ENCODE data around the gene NSD1. TPM values are rescaled to one million over a fixed set of nuclear protein-coding genes. Genes with fewer than 3 reads are reported as not detected.

NSD1 gene
- total and polyA plus RNA-seq, 10 of the 15 experiments (the other 5 are each of a cell fraction or from before 2014, with no cell fraction given) = 7.0 to 57.9 (median 30.4) TPM

DNA sequence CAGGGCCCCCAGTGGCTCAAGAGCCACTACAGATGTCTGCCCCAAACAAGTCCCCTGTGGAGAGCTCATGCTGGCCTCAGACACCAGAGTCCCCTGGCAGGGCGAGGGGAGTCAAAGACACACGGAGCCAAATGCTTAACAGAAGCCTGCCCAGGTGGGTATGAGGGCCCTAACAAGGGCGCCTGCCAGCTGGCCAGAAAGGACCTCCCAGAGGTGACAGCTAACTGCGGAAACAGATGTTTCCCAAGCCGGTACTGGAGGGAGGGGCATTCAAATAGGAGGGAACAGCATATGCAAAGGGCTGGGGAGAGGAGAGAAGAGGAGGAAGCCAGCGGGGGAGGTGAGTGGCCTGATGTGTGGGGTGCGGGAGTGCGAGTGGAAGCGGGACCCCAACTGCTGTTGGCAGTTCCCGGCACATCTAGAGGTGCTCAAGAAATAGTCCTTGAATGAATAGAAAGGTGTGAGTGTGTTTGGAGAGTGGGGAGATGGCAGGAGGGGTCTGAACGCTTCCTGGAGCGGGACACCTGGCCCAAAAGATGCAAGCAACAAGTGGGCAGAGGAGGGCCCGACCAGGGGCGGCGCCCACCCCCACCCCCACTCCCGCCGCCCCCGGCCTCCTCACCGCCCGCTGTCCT, 177.3 kb downstream of the NSD1 start (continued):
- TF ChIP-seq, protein P1, sequence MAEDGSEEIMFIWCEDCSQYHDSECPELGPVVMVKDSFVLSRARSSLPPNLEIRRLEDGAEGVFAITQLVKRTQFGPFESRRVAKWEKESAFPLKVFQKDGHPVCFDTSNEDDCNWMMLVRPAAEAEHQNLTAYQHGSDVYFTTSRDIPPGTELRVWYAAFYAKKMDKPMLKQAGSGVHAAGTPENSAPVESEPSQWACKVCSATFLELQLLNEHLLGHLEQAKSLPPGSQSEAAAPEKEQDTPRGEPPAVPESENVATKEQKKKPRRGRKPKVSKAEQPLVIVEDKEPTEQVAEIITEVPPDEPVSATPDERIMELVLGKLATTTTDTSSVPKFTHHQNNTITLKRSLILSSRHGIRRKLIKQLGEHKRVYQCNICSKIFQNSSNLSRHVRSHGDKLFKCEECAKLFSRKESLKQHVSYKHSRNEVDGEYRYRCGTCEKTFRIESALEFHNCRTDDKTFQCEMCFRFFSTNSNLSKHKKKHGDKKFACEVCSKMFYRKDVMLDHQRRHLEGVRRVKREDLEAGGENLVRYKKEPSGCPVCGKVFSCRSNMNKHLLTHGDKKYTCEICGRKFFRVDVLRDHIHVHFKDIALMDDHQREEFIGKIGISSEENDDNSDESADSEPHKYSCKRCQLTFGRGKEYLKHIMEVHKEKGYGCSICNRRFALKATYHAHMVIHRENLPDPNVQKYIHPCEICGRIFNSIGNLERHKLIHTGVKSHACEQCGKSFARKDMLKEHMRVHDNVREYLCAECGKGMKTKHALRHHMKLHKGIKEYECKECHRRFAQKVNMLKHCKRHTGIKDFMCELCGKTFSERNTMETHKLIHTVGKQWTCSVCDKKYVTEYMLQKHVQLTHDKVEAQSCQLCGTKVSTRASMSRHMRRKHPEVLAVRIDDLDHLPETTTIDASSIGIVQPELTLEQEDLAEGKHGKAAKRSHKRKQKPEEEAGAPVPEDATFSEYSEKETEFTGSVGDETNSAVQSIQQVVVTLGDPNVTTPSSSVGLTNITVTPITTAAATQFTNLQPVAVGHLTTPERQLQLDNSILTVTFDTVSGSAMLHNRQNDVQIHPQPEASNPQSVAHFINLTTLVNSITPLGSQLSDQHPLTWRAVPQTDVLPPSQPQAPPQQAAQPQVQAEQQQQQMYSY (CRISPR knock-in tag; IDR thresholded peaks at IDR 0.05) = no peak
- TF ChIP-seq RELB (IDR thresholded peaks at IDR 0.05; ENCODE audit: low read depth) = no peak
- TF ChIP-seq PML (IDR thresholded peaks at IDR 0.05; ENCODE audit: low read length) = no peak
- no peak for TF ChIP-seq REST (IDR thresholded peaks at IDR 0.05; ENCODE audit: low read depth, low read length)
- no peak for TF ChIP-seq ZBTB33 (IDR thresholded peaks at IDR 0.05)
- TF ChIP-seq SPI1 (IDR thresholded peaks at IDR 0.05; ENCODE audit: borderline replicate concordance, insufficient read depth, low read depth, low read length) = no peak
